NT2/D1 (cell line): ENCODE data around the gene NSF.
"Not testable (repeated sequence)": the region's sequence is repeated elsewhere in the genome, so short reads cannot be mapped to it uniquely, and the experiment has no call there.

ENCODE experiments used
- SUZ12 ChIP-seq: IDR thresholded peaks from 2 replicates; pipeline ENCODE4 v1.6.1; 2011; ENCODE audit not compliant: insufficient read length, insufficient read depth; ENCODE audit errors: extremely low read depth
- YY1 ChIP-seq: IDR thresholded peaks from 2 replicates; pipeline ENCODE4 v1.6.1; 2011; ENCODE audit not compliant: insufficient read length, insufficient read depth

DNA sequence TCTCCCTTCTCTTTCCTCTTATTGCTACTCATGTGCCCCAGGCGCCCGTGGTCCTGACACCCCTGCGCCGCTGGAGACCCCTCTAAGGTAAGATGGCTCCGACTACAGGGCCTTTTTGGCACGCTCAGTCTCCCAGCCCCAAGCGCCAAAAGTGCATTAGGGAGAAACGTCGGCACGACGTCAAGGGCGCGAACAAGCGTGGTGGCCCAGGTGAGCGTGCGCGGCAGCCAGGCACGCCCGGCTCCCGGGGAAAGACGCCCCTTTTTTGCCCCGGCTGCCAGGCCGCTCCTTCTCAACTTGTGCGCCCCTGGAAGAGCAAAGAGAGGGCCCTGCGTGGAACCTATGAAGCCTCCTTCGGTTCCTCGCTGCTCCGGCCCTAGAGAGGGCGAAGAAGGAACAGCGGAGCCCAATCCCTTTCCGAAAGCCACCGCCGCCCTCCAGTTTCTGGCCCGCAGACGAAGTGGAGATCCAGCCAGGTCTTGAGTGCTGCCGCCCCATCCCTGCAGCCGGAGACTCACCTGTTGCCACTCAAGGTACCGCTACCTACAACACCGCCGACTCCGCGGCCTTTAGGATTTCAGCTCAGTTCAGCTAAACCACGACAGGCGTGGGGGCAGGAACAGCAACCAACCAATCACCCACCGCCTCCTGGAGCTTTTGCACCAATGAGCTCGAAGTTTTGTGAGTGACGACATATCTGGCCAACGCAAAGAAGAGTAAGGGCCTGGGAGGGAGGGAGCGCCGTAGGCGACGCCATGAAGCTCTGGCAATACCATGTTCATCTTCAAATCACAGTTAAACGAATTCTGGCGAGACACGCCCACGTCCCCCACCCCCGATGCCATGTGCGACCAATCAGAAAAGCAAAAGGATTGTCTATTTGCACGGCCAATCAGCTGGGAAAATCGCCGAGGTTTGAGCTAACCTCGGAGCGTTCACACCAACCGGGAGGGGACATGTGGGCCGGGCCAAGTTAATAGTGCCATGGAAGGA, 11.1 kb upstream of the NSF start, which contains the start of gene ARL17A:
- TF ChIP-seq YY1, SUZ12: not testable (repeated sequence)
